Psoas muscle (tissue), 8 donors: ENCODE measurements around the gene CACNA2D4. TPM values are rescaled to one million over a fixed set of nuclear protein-coding genes. Genes with fewer than 3 reads are reported as not detected.
"Not testable (repeated sequence)": the region's sequence is repeated elsewhere in the genome, so short reads cannot be mapped to it uniquely, and the experiment has no call there.

Experiments used
- ATAC-seq, 4 donors: fragments of 200-7000 bp; cut with Tn5 transposase; one replicate each; pipeline ENCODE4 v1.9.1; 2020; ENCODE audit warnings: moderate library complexity in 3 of 4, mild to moderate bottlenecking in 2 of 4
- DNase-seq, 2 donors: peaks; one replicate each; pipeline ENCODE4 v3.0.0-alpha.2; 2020
- H3K27ac ChIP-seq: fragments of 200-600 bp; one replicate; pipeline ENCODE4 v1.8.0; 2022
- H3K27me3 ChIP-seq, 3 donors: fragments of 200-600 bp in 1 of 3; one replicate each; pipeline versions ENCODE4 v1.6.1 to v1.8.0; 2013 to 2022; ENCODE audit warnings: low read length in 2 of 3, mild to moderate bottlenecking in 2 of 3, moderate library complexity in 1 of 3; ENCODE audit not compliant: insufficient read depth in 3 of 3
- H3K36me3 ChIP-seq, 2 donors: fragments of 200-600 bp in 1 of 2; one replicate each; pipeline versions ENCODE4 v1.6.1 to v1.8.0; 2013 to 2022; ENCODE audit warnings: low read depth in 1 of 2, mild to moderate bottlenecking in 1 of 2, moderate library complexity in 1 of 2; ENCODE audit not compliant: insufficient read depth in 1 of 2
- H3K4me1 ChIP-seq: fragments of 200-600 bp; one replicate; pipeline ENCODE4 v1.8.0; 2022
- H3K4me3 ChIP-seq: fragments of 200-600 bp; one replicate; pipeline ENCODE4 v1.8.0; 2022; ENCODE audit warnings: mild to moderate bottlenecking
- H3K9me3 ChIP-seq: fragments of 200-600 bp; one replicate; pipeline ENCODE4 v1.8.0; 2022
- WGBS, 3 donors: extraction: QIAGEN DNeasy Blood & Tissue Kit; methylation state at CpG; one replicate each; pipeline versions ENCODE4 v1.1.6 to v1.1.7; 2013; 5-methylcytosine and 5-hydroxymethylcytosine counted together
- intact Hi-C, 2 donors: fragments of 100-400 bp; cut with DNase I; formaldehyde crosslinking; loops; one replicate each; pipeline versions ENCODE4 v1.11.0 to v1.14.2; 2022
- polyA plus RNA-seq, 3 donors: library from polyadenylated mRNA; stranded (reverse); fragments of 200-250 nt; gene quantifications; one replicate each; pipeline ENCODE4 v1.2.3, GENCODE V29; 2013
- total RNA-seq, 4 donors: library from RNA; stranded (reverse); fragmentation: NEBNext Ultra II Directional in 2 of 4; extraction: Animal tissue kit (Norgen Biotek cat#: 25700) in 2 of 4; gene quantifications; one replicate each; pipeline versions ENCODE4 v1.2.1 to v1.2.4, GENCODE V29; 2021 to 2023
- TF ChIP-seq, protein P1 (sequence below): fragments of 200-600 bp; IDR thresholded peaks from one replicate; pipeline ENCODE4 v1.8.0; 2022; ENCODE audit warnings: antibody characterized with exemption
- donor health status: healthy with polysubstance abuse.
- donor health status: DM: no; HTN: no; CAD: no; lungs with moderate emphysema.
- donor health status: Bipolar disorder and iron deficiency.
- donor health status: healthy.
- donor health status: DM: yes; HTN: yes; CAD: no.
- donor health status: DM: no; HTN: no; CAD: no.
- donor health status: DM: no; HTN: no; CAD: no.
- donor health status: DM: yes; HTN: yes; CAD: no.

The CACNA2D4 gene
- total and polyA plus RNA-seq, 7 donors, result 0.74 to 1.8 (median 0.93) TPM

GRCh38 chr12:1956716-1957115 lies 38.3 kb upstream of the CACNA2D4 start:
- ATAC-seq, result no peak
- intact Hi-C loops, result no loop called here
- TF ChIP-seq, protein P1, sequence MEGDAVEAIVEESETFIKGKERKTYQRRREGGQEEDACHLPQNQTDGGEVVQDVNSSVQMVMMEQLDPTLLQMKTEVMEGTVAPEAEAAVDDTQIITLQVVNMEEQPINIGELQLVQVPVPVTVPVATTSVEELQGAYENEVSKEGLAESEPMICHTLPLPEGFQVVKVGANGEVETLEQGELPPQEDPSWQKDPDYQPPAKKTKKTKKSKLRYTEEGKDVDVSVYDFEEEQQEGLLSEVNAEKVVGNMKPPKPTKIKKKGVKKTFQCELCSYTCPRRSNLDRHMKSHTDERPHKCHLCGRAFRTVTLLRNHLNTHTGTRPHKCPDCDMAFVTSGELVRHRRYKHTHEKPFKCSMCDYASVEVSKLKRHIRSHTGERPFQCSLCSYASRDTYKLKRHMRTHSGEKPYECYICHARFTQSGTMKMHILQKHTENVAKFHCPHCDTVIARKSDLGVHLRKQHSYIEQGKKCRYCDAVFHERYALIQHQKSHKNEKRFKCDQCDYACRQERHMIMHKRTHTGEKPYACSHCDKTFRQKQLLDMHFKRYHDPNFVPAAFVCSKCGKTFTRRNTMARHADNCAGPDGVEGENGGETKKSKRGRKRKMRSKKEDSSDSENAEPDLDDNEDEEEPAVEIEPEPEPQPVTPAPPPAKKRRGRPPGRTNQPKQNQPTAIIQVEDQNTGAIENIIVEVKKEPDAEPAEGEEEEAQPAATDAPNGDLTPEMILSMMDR, result no peak
- Histone ChIP-seq H3K9me3 (no peaks in the 10 kb centered on the region), H3K36me3 (peaks cover under 1 to 37% of the 10 kb centered on the region in 2 donors), H3K4me3 (no peak overlapping the region), H3K4me1 (no peaks in the 10 kb centered on the region), H3K27me3 (no peaks in the 10 kb centered on the region), H3K27ac (no peak overlapping the region)
- no peak for DNase-seq
- WGBS, 3 donors, result 88 to 99% (median 94%) methylated on average over 3 of the region's 3 CpGs

- no peak for DNase-seq
- no peaks in the 10 kb centered on the region for H3K27me3 ChIP-seq
- ATAC-seq, result no peak
- H3K36me3 ChIP-seq, result peaks cover 9 to 96% of the 10 kb centered on the region in 2 donors
- no peak overlapping the region for H3K4me3 ChIP-seq
- 79 to 91% (median 84%) methylated on average over 15 of the region's 15 CpGs for WGBS, 3 donors
- TF ChIP-seq, protein P1, result no peak
- no peak overlapping the region for H3K27ac ChIP-seq
- H3K4me1 ChIP-seq, result no peaks in the 10 kb centered on the region
- H3K9me3 ChIP-seq, result no peaks in the 10 kb centered on the region
- intact Hi-C loops, result no loop called here
These were observed 31.5 kb upstream of the CACNA2D4 start for GRCh38 chr12:1949771-1950470.

GRCh38 chr12:1948883-1949282 lies 30.4 kb upstream of the CACNA2D4 start:
- TF ChIP-seq, protein P1, result no peak
- Histone ChIP-seq H3K27ac (no peak overlapping the region), H3K4me3 (no peak overlapping the region), H3K27me3 (no peaks in the 10 kb centered on the region), H3K36me3 (peaks cover 9 to 92% of the 10 kb centered on the region in 2 donors), H3K9me3 (no peaks in the 10 kb centered on the region), H3K4me1 (no peaks in the 10 kb centered on the region)
- intact Hi-C loops, result no loop called here
- ATAC-seq, result no peak
- WGBS, 3 donors, result 90 to 98% (median 91%) methylated on average over 8 to 11 of the region's 11 CpGs
- no peak for DNase-seq

- no peaks in the 10 kb centered on the region for H3K9me3 ChIP-seq
- no peak for ATAC-seq
- no peaks in the 10 kb centered on the region for H3K4me1 ChIP-seq
- intact Hi-C loops, result no loop called here
- TF ChIP-seq, protein P1, result no peak
- H3K27ac ChIP-seq, result no peak overlapping the region
- H3K36me3 ChIP-seq, result peaks cover 9 to 74% of the 10 kb centered on the region in 2 donors
- no peak for DNase-seq
- WGBS, 3 donors, result 41 to 84% (median 81%) methylated on average over 1 of the region's 1 CpG
- H3K4me3 ChIP-seq, result no peak overlapping the region
- no peaks in the 10 kb centered on the region for H3K27me3 ChIP-seq
These were observed 28.6 kb upstream of the CACNA2D4 start for GRCh38 chr12:1947081-1947480.

GRCh38 chr12:1946296-1946695 lies 27.8 kb upstream of the CACNA2D4 start:
- H3K27ac ChIP-seq, result no peak overlapping the region
- H3K4me1 ChIP-seq, result no peaks in the 10 kb centered on the region
- H3K4me3 ChIP-seq, result no peak overlapping the region
- no peak for ATAC-seq
- H3K9me3 ChIP-seq, result no peaks in the 10 kb centered on the region
- 78 to 89% (median 84%) methylated on average over 3 of the region's 3 CpGs for WGBS, 3 donors
- DNase-seq, result no peak
- H3K36me3 ChIP-seq, result peaks cover 6 to 74% of the 10 kb centered on the region in 2 donors
- TF ChIP-seq, protein P1, result no peak
- intact Hi-C loops, result no loop called here
- no peaks in the 10 kb centered on the region for H3K27me3 ChIP-seq

GRCh38 chr12:1945502-1945901 lies 27.1 kb upstream of the CACNA2D4 start:
- ATAC-seq, intact Hi-C loops, DNase-seq, H3K27ac ChIP-seq, H3K27me3 ChIP-seq, H3K4me3 ChIP-seq, H3K9me3 ChIP-seq, H3K4me1 ChIP-seq: not testable (repeated sequence)
- H3K36me3 ChIP-seq, result peaks cover 6 to 73% of the 10 kb centered on the region in 2 donors
- 87 to 96% (median 95%) methylated on average over 5 of the region's 5 CpGs for WGBS, 3 donors
